Heart left ventricle (tissue), 16 donors: ENCODE results near the gene FCRL3. TPM values are rescaled to one million over a fixed set of nuclear protein-coding genes. Genes with fewer than 3 reads are reported as not detected.

ENCODE experiments used
- ATAC-seq, 4 donors: fragments of 200-7000 bp; cut with Tn5 transposase; one replicate each; pipeline ENCODE4 v1.9.1; 2020 to 2022; ENCODE audit warnings: moderate library complexity in 4 of 4, mild to moderate bottlenecking in 3 of 4, moderate number of reproducible peaks in 1 of 4
- DNase-seq, 5 donors: peaks; one replicate each; pipeline ENCODE4 v3.0.0-alpha.2; 2020
- H3K27ac ChIP-seq, 12 donors: fragments of 200-600 bp; sonication (generic) in 4 of 12; one replicate each; pipeline versions ENCODE4 v1.5.0 to v1.8.0; 2016 to 2022; ENCODE audit warnings: mild to moderate bottlenecking in 2 of 12
- H3K27me3 ChIP-seq, 9 donors: fragments of 200-600 bp; sonication (generic) in 2 of 9; one replicate each; pipeline versions ENCODE4 v1.5.1 to v1.8.0; 2016 to 2022; ENCODE audit warnings: mild to moderate bottlenecking in 3 of 9
- H3K36me3 ChIP-seq, 9 donors: fragments of 200-600 bp; sonication (generic) in 2 of 9; one replicate each; pipeline versions ENCODE4 v1.5.0 to v1.8.0; 2018 to 2022; ENCODE audit warnings: mild to moderate bottlenecking in 2 of 9
- H3K4me1 ChIP-seq, 12 donors: fragments of 200-600 bp; sonication (generic) in 4 of 12; one replicate each; pipeline versions ENCODE4 v1.5.0 to v1.8.0; 2016 to 2022; ENCODE audit warnings: mild to moderate bottlenecking in 3 of 12
- H3K4me3 ChIP-seq, 12 donors: fragments of 200-600 bp; sonication (generic) in 4 of 12; one replicate each; pipeline versions ENCODE4 v1.5.0 to v1.8.0; 2017 to 2022; ENCODE audit warnings: mild to moderate bottlenecking in 9 of 12, moderate library complexity in 4 of 12
- H3K9me3 ChIP-seq, 12 donors: fragments of 200-600 bp; sonication (generic) in 4 of 12; one replicate each; pipeline versions ENCODE4 v1.5.0 to v1.8.0; 2016 to 2022; ENCODE audit warnings: mild to moderate bottlenecking in 1 of 12
- POLR2A ChIP-seq, 2 donors: fragments of 450-650 bp; IDR thresholded peaks; one replicate each; pipeline ENCODE4 v1.6.1; 2017; ENCODE audit warnings: antibody characterized with exemption in 2 of 2, mild to moderate bottlenecking in 2 of 2, moderate library complexity in 2 of 2
- WGBS, 4 donors: extraction: QIAGEN DNeasy Blood & Tissue Kit in 2 of 4; methylation state at CpG; one replicate each; pipeline versions ENCODE4 v1.1.5 to v1.1.7; 2013 to 2018; 5-methylcytosine and 5-hydroxymethylcytosine counted together
- intact Hi-C, 10 donors: fragments of 100-400 bp; cut with DNase I; formaldehyde crosslinking; loops; one replicate each; pipeline versions ENCODE4 v1.11.1 to v1.14.2; 2022
- polyA plus RNA-seq, 2 donors: library from polyadenylated mRNA; stranded (reverse); fragments of 200-250 nt; gene quantifications; one replicate each; pipeline ENCODE4 v1.2.3, GENCODE V29; 2013
- total RNA-seq, 9 donors: library from RNA; depleted of rRNA in 2 of 9; stranded (reverse); fragments of >200 nt in 2 of 9; fragmentation: NEBNext Ultra II Directional in 3 of 9; extraction: Animal tissue kit (Norgen Biotek cat#: 25700) in 3 of 9; gene quantifications; one replicate each; pipeline versions ENCODE4 v1.1.0 to v1.2.4, GENCODE V29; 2016 to 2023
- TF ChIP-seq, protein P1 (sequence below), 12 donors: fragments of 200-600 bp; sonication (generic) in 4 of 12; IDR thresholded peaks; one replicate each; pipeline versions ENCODE4 v1.5.0 to v1.8.0; 2018 to 2022; ENCODE audit warnings: antibody characterized with exemption in 12 of 12, mild to moderate bottlenecking in 5 of 12
- donor health status: ischemic (EF 13 %, LVEDD 7.1; RV severe dilation, severe dysfunction).
- donor health status: healthy with polysubstance abuse.
- donor health status: DM: no; HTN: yes; CAD: no.
- donor health status: DM: no; HTN: no; CAD: no.
- donor health status: ischemic (EF 25% LVEDD 6.9; RV normal size, moderate dysfunction).
- donor health status: ischemic (EF 25% LVEDD 5.7; RV mildly dilated, moderate dysfunction).
- donor health status: healthy.
- donor health status: DM: yes; HTN: yes; CAD: no.
- donor health status: ischemic (EF 35%, LVEDD 5.7; RV mildly dilated, moderate dysfunction).
- donor health status: nonischemic (EF 11% LVEDD 7.7; RV severe dilation, severe dysfunction).
- donor health status: DM: yes; HTN: yes; CAD: no.
- donor health status: PGD.
- donor health status: ischemic (EF 29% LVEDD 5.4; RV normal size, mild dysfunction).
- donor health status: nonischemic (EF 23%, LVEDD 6.1; RV moderate dilation, normal function).

The FCRL3 gene
- total and polyA plus RNA-seq, 11 donors = 0.04 to 1.4 (median 0.62) TPM; not detected in 7

- no peaks in the 10 kb centered on the region for H3K36me3 ChIP-seq
- WGBS, 4 donors = 66 to 73% (median 69%) methylated on average over 5 of the region's 5 CpGs
- no peak overlapping the region for H3K4me3 ChIP-seq
- peaks cover 0 to 6% (median 0%) of the 10 kb centered on the region in 9 donors for H3K27me3 ChIP-seq
- intact Hi-C loops = no loop called here
- no peaks in the 10 kb centered on the region for H3K9me3 ChIP-seq
- H3K27ac ChIP-seq = no peak overlapping the region
- ATAC-seq (no peak), DNase-seq (no peak)
- no peaks in the 10 kb centered on the region for H3K4me1 ChIP-seq
- no peak for TF ChIP-seq POLR2A (IDR thresholded peaks at IDR 0.05)
- TF ChIP-seq, protein P1, sequence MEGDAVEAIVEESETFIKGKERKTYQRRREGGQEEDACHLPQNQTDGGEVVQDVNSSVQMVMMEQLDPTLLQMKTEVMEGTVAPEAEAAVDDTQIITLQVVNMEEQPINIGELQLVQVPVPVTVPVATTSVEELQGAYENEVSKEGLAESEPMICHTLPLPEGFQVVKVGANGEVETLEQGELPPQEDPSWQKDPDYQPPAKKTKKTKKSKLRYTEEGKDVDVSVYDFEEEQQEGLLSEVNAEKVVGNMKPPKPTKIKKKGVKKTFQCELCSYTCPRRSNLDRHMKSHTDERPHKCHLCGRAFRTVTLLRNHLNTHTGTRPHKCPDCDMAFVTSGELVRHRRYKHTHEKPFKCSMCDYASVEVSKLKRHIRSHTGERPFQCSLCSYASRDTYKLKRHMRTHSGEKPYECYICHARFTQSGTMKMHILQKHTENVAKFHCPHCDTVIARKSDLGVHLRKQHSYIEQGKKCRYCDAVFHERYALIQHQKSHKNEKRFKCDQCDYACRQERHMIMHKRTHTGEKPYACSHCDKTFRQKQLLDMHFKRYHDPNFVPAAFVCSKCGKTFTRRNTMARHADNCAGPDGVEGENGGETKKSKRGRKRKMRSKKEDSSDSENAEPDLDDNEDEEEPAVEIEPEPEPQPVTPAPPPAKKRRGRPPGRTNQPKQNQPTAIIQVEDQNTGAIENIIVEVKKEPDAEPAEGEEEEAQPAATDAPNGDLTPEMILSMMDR (IDR thresholded peaks at IDR 0.05) = no peak
These were observed 17.7 kb downstream of the FCRL3 start for GRCh38 chr1:157682710-157683437.

- Histone ChIP-seq H3K4me3 (no peak overlapping the region), H3K4me1 (no peaks in the 10 kb centered on the region), H3K27me3 (peaks cover 0 to 6% (median 0%) of the 10 kb centered on the region in 9 donors), H3K27ac (no peak overlapping the region), H3K36me3 (no peaks in the 10 kb centered on the region), H3K9me3 (peaks cover 0 to 3% (median 0%) of the 10 kb centered on the region in 12 donors)
- intact Hi-C loops = no loop called here
- DNase-seq (no peak), ATAC-seq (no peak)
- 64 to 68% (median 65%) methylated on average over 4 of the region's 4 CpGs for WGBS, 4 donors
- TF ChIP-seq POLR2A (IDR thresholded peaks at IDR 0.05) = no peak
- TF ChIP-seq, protein P1 (IDR thresholded peaks at IDR 0.05) = no peak
These were observed 21.8 kb downstream of the FCRL3 start for GRCh38 chr1:157678721-157679120.

- TF ChIP-seq, protein P1 (IDR thresholded peaks at IDR 0.05) = no peak
- no peak for TF ChIP-seq POLR2A (IDR thresholded peaks at IDR 0.05)
- Histone ChIP-seq H3K9me3 (peaks cover 0 to 37% (median 10%) of the 10 kb centered on the region in 12 donors), H3K27ac (no peak overlapping the region), H3K27me3 (no peaks in the 10 kb centered on the region), H3K4me3 (no peak overlapping the region), H3K36me3 (no peaks in the 10 kb centered on the region), H3K4me1 (no peaks in the 10 kb centered on the region)
- ATAC-seq (no peak), DNase-seq (no peak)
- intact Hi-C loops = no loop called here
- whole genome bisulfite sequencing, 4 donors = 57 to 76% (median 67%) methylated on average over 1 of the region's 1 CpG
These were observed 27.6 kb downstream of the FCRL3 start for GRCh38 chr1:157673008-157673407.

DNA sequence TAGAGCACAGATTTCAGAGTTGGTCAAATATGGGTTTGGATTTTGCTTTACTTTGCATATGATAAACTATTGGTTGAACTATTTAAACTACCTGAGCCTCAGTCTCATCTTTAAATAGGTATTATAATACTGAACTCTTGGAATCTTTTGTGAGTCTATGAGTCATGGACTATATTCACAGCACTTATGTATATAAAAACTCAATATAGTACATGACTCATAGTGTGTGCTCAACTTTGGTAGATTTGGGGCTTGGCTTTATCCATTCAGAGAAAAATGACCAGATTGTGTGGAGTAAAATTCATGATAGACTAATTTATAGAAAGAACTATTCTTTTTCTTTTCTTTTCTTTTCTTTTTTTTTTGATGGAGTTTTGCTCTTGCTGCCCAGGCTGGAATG, 28.7 kb downstream of the FCRL3 start:
- ATAC-seq = no peak
- H3K4me3 ChIP-seq = no peak overlapping the region
- no peaks in the 10 kb centered on the region for H3K4me1 ChIP-seq
- peaks cover 0 to 41% (median 11%) of the 10 kb centered on the region in 12 donors for H3K9me3 ChIP-seq
- no peaks in the 10 kb centered on the region for H3K27me3 ChIP-seq
- H3K36me3 ChIP-seq = no peaks in the 10 kb centered on the region
- no peak for DNase-seq
- TF ChIP-seq POLR2A (IDR thresholded peaks at IDR 0.05) = no peak
- TF ChIP-seq, protein P1 (IDR thresholded peaks at IDR 0.05) = no peak
- H3K27ac ChIP-seq = no peak overlapping the region
- intact Hi-C loops = no loop called here
